ENCODE data around the gene GKN1. TPM values are rescaled to one million over a fixed set of nuclear protein-coding genes. Genes with fewer than 3 reads are reported as not detected.

The GKN1 gene
- total RNA-seq, 4 donors from 2014 or later = not detected

GRCh38 chr2:69001879-69002278 is 27.4 kb downstream of the GKN1 start:
- Histone ChIP-seq H3K4me3 (no peak overlapping the region), H3K9me3 (no peaks in the 10 kb centered on the region), H3K4me1 (peaks cover 0 to 4% (median 0%) of the 10 kb centered on the region in 4 donors), H3K27ac (replicated peaks in 1 of 4) (no peak overlapping the region), H3K27me3 (no peaks in the 10 kb centered on the region), H3K36me3 (no peaks in the 10 kb centered on the region)
- intact Hi-C loops (cut with DNase I) = no loop called here
- DNase-seq (ENCODE audit: extremely low spot score) = no peak
- TF ChIP-seq, protein P1, sequence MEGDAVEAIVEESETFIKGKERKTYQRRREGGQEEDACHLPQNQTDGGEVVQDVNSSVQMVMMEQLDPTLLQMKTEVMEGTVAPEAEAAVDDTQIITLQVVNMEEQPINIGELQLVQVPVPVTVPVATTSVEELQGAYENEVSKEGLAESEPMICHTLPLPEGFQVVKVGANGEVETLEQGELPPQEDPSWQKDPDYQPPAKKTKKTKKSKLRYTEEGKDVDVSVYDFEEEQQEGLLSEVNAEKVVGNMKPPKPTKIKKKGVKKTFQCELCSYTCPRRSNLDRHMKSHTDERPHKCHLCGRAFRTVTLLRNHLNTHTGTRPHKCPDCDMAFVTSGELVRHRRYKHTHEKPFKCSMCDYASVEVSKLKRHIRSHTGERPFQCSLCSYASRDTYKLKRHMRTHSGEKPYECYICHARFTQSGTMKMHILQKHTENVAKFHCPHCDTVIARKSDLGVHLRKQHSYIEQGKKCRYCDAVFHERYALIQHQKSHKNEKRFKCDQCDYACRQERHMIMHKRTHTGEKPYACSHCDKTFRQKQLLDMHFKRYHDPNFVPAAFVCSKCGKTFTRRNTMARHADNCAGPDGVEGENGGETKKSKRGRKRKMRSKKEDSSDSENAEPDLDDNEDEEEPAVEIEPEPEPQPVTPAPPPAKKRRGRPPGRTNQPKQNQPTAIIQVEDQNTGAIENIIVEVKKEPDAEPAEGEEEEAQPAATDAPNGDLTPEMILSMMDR (IDR thresholded peaks at IDR 0.05) = no peak
- TF ChIP-seq POLR2AphosphoS5 (IDR thresholded peaks at IDR 0.05) (no peak), POLR2A (IDR thresholded peaks at IDR 0.05; ENCODE audit: low read depth) (no peak), EP300 (IDR thresholded peaks at IDR 0.05) (no peak)

- WGBS = 90% methylated on average over 2 of the region's 2 CpGs
Measured at GRCh38 chr2:69003731-69004130, 29.3 kb downstream of the GKN1 start.

GRCh38 chr2:69007169-69007568 is 32.7 kb downstream of the GKN1 start:
- Histone ChIP-seq H3K4me1 (peaks cover 0 to 9% (median under 1%) of the 10 kb centered on the region in 4 donors), H3K4me3 (no peak overlapping the region), H3K27me3 (no peaks in the 10 kb centered on the region), H3K36me3 (no peaks in the 10 kb centered on the region), H3K9me3 (no peaks in the 10 kb centered on the region), H3K27ac (replicated peaks in 1 of 4) (no peak overlapping the region)
- intact Hi-C loops (cut with DNase I) = no loop called here
- no peak for DNase-seq (ENCODE audit: extremely low spot score)
- TF ChIP-seq, protein P1 (IDR thresholded peaks at IDR 0.05) = no peak
- TF ChIP-seq POLR2A (IDR thresholded peaks at IDR 0.05; ENCODE audit: low read depth) (no peak), POLR2AphosphoS5 (IDR thresholded peaks at IDR 0.05) (no peak), EP300 (IDR thresholded peaks at IDR 0.05) (no peak)

More at GRCh38 chr2:69003731-69004130, 29.3 kb downstream of the GKN1 start:
- no peak overlapping the region for H3K27ac ChIP-seq (replicated peaks in 1 of 4)
- H3K4me3 ChIP-seq = no peak overlapping the region
- DNase-seq (ENCODE audit: extremely low spot score) = no peak
- no peaks in the 10 kb centered on the region for H3K27me3 ChIP-seq
- TF ChIP-seq POLR2AphosphoS5 (IDR thresholded peaks at IDR 0.05) (no peak), POLR2A (IDR thresholded peaks at IDR 0.05; ENCODE audit: low read depth) (no peak), EP300 (IDR thresholded peaks at IDR 0.05) (no peak)
- TF ChIP-seq, protein P1 (IDR thresholded peaks at IDR 0.05) = no peak
- peaks cover 0 to 8% (median 0%) of the 10 kb centered on the region in 4 donors for H3K4me1 ChIP-seq
- intact Hi-C loops (cut with DNase I) = no loop called here
- no peaks in the 10 kb centered on the region for H3K9me3 ChIP-seq
- no peaks in the 10 kb centered on the region for H3K36me3 ChIP-seq

DNA sequence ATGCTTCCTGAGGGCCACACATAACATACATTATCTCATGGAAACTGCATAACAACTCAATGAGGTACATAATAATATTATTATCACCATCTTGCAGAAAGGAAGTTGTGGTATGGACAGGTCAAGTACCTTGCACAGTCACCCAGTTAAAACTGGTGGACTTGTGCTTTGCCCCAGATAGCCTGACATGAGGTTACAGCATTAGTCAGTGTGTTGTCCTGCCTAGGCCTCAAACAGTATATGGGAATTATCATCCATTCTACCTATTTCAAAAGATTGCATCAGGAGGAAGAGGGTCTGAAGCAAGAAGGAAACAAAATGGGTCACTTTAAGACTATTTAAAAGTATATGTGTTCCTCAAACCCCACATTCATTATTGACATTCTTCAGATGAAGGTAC is 33.2 kb downstream of the GKN1 start:
- Histone ChIP-seq H3K9me3 (no peaks in the 10 kb centered on the region), H3K4me1 (peaks cover 0 to 14% (median 4%) of the 10 kb centered on the region in 4 donors), H3K27ac (replicated peaks in 1 of 4) (no peak overlapping the region), H3K36me3 (no peaks in the 10 kb centered on the region), H3K4me3 (no peak overlapping the region), H3K27me3 (no peaks in the 10 kb centered on the region)
- intact Hi-C loops (cut with DNase I) = no loop called here
- no peak for DNase-seq (ENCODE audit: extremely low spot score)
- no peak for TF ChIP-seq POLR2AphosphoS5 (IDR thresholded peaks at IDR 0.05)
- no peak for TF ChIP-seq POLR2A (IDR thresholded peaks at IDR 0.05; ENCODE audit: low read depth)
- no peak for TF ChIP-seq EP300 (IDR thresholded peaks at IDR 0.05)
- TF ChIP-seq, protein P1 (IDR thresholded peaks at IDR 0.05) = no peak

Measured in esophagus muscularis mucosa (tissue), 4 donors.